Hematopoietic multipotent progenitor cell treated with erythropoietin and hydrocortisone succinate and interleukin-3 and kit ligand, for 4 days (in vitro differentiated cells): Measurements from ENCODE around the gene DESI2.
"Not testable (repeated sequence)": the region's sequence is repeated elsewhere in the genome, so short reads cannot be mapped to it uniquely, and the experiment has no call there.

Experiments
- DNase-seq: peaks from one replicate; pipeline ENCODE4 v3.0.0-alpha.2; 2015

DESI2 gene

GRCh38 chr1:244655186-244655585 lies 2.3 kb downstream of the DESI2 start:
- DNase-seq: no peak

- no peak for DNase-seq
Observed at GRCh38 chr1:244657421-244657820, 4.5 kb downstream of the DESI2 start.

GRCh38 chr1:244659694-244660093 lies 6.8 kb downstream of the DESI2 start:
- DNase-seq: no peak

- DNase-seq: no peak
Observed at GRCh38 chr1:244660595-244660994, 7.7 kb downstream of the DESI2 start.

- DNase-seq: not testable (repeated sequence)
Observed at GRCh38 chr1:244661569-244662312, 8.8 kb downstream of the DESI2 start.

- no peak for DNase-seq
Observed at GRCh38 chr1:244662599-244662998, 9.7 kb downstream of the DESI2 start.

- DNase-seq: no peak
Observed at GRCh38 chr1:244664353-244664752, 11.4 kb downstream of the DESI2 start.

- peak; percentile 86 for DNase-seq
Observed at GRCh38 chr1:244665771-244666217, 12.9 kb downstream of the DESI2 start.

GRCh38 chr1:244666672-244667418 lies 13.9 kb downstream of the DESI2 start:
- DNase-seq: peak; percentile 41

GRCh38 chr1:244667797-244668196 lies 14.9 kb downstream of the DESI2 start:
- no peak for DNase-seq

GRCh38 chr1:244672946-244673682 lies 20.2 kb downstream of the DESI2 start:
- DNase-seq: no peak

- no peak for DNase-seq
Observed at GRCh38 chr1:244674446-244674845, 21.5 kb downstream of the DESI2 start.

GRCh38 chr1:244675167-244675566 lies 22.2 kb downstream of the DESI2 start:
- DNase-seq: no peak

- DNase-seq: no peak
Observed at GRCh38 chr1:244678697-244679096, 25.8 kb downstream of the DESI2 start.

GRCh38 chr1:244680667-244681066 lies 27.7 kb downstream of the DESI2 start:
- DNase-seq: no peak

GRCh38 chr1:244682087-244682486 lies 29.2 kb downstream of the DESI2 start:
- DNase-seq: not testable (repeated sequence)

- DNase-seq: no peak
Observed at GRCh38 chr1:244695937-244696336, 43.0 kb downstream of the DESI2 start.

GRCh38 chr1:244699741-244700140 lies 46.8 kb downstream of the DESI2 start:
- no peak for DNase-seq

- DNase-seq: no peak
Observed at GRCh38 chr1:244700808-244701207, 47.9 kb downstream of the DESI2 start.

GRCh38 chr1:244702620-244703019 lies 49.7 kb downstream of the DESI2 start:
- no peak for DNase-seq

- no peak for DNase-seq
Observed at GRCh38 chr1:244704107-244704506, 51.2 kb downstream of the DESI2 start.

GRCh38 chr1:244705261-244706234 lies 52.6 kb downstream of the DESI2 start:
- DNase-seq: no peak
